Lower leg skin (tissue), 4 donors: ENCODE results near the gene CCM2. TPM values are rescaled to one million over a fixed set of nuclear protein-coding genes. Genes with fewer than 3 reads are reported as not detected.

Experiments
- DNase-seq, 2 donors: peaks; one replicate each; pipeline ENCODE4 v3.0.0-alpha.2; 2019; ENCODE audit warnings: low spot score in 2 of 2
- H3K4me3 ChIP-seq: fragments of 200-600 bp; sonication (generic); 2 replicates; pipeline ENCODE4 v1.5.1; 2017; ENCODE audit warnings: mild to moderate bottlenecking, low read depth; ENCODE audit not compliant: poor library complexity, severe bottlenecking
- CTCF ChIP-seq, 3 donors: fragments of 450-650 bp; IDR thresholded peaks; one replicate each; pipeline ENCODE4 v1.5.1; 2016; ENCODE audit warnings: antibody characterized with exemption in 3 of 3, mild to moderate bottlenecking in 3 of 3, moderate library complexity in 2 of 3
- POLR2A ChIP-seq, 2 donors: fragments of 450-650 bp; IDR thresholded peaks; one replicate each; pipeline ENCODE4 v1.6.1; 2016 to 2017; ENCODE audit warnings: antibody characterized with exemption in 2 of 2, mild to moderate bottlenecking in 1 of 2, moderate library complexity in 1 of 2
- WGBS, 2 donors: methylation state at CpG; one replicate each; pipeline ENCODE4 v1.1.5; 2018; 5-methylcytosine and 5-hydroxymethylcytosine counted together
- intact Hi-C: fragments of 100-400 bp; cut with DNase I; formaldehyde crosslinking; loops from one replicate; pipeline ENCODE4 v1.15.0; 2023; ENCODE audit warnings: low total_unique reads
- total RNA-seq, 4 donors: library from RNA; depleted of rRNA; stranded (reverse); fragments of >200 nt; gene quantifications; one replicate each; pipeline ENCODE4 v1.1.0, GENCODE V29; 2016

Gene CCM2
- total RNA-seq, 4 donors from 2014 or later: 25.1 to 45.7 (median 32.6) TPM

GRCh38 chr7:45082831-45083331 is 82.9 kb downstream of the CCM2 start:
- TF ChIP-seq CTCF (IDR thresholded peaks at IDR 0.05) (no peak), POLR2A (IDR thresholded peaks at IDR 0.05) (no peak)
- WGBS, 2 donors: 86 to 92% methylated on average over 10 of the region's 10 CpGs
- DNase-seq: no peak
- intact Hi-C loops: no loop called here
- no peak overlapping the region for H3K4me3 ChIP-seq

GRCh38 chr7:45084336-45084735 is 84.3 kb downstream of the CCM2 start:
- no peak for DNase-seq
- TF ChIP-seq CTCF (IDR thresholded peaks at IDR 0.05) (no peak), POLR2A (IDR thresholded peaks at IDR 0.05) (no peak)
- intact Hi-C loops: no loop called here
- no peak overlapping the region for H3K4me3 ChIP-seq
- 74 to 82% methylated on average over 5 of the region's 5 CpGs for WGBS, 2 donors

- no peak for TF ChIP-seq POLR2A (IDR thresholded peaks at IDR 0.05)
- TF ChIP-seq CTCF (IDR thresholded peaks at IDR 0.05): no peak
- no peak for DNase-seq
- 80 to 86% methylated on average over 13 to 24 of the region's 24 CpGs for WGBS, 2 donors
- intact Hi-C loops: no loop called here
- H3K4me3 ChIP-seq: no peak overlapping the region
These were observed 85.1 kb downstream of the CCM2 start for GRCh38 chr7:45084901-45085618.

- no peak for TF ChIP-seq CTCF (IDR thresholded peaks at IDR 0.05)
- TF ChIP-seq POLR2A (IDR thresholded peaks at IDR 0.05): no peak
- H3K4me3 ChIP-seq: no peak overlapping the region
- intact Hi-C loops: no loop called here
- DNase-seq: no peak
- WGBS, 2 donors: 86 to 91% methylated on average over 11 to 17 of the region's 23 CpGs
These were observed 85.7 kb downstream of the CCM2 start for GRCh38 chr7:45085619-45086200.

- 80 to 82% methylated on average over 14 to 15 of the region's 15 CpGs for WGBS, 2 donors
- intact Hi-C loops: no loop called here
- DNase-seq: no peak
- no peak overlapping the region for H3K4me3 ChIP-seq
- TF ChIP-seq CTCF (IDR thresholded peaks at IDR 0.05) (no peak), POLR2A (IDR thresholded peaks at IDR 0.05) (no peak)
These were observed 86.5 kb downstream of the CCM2 start for GRCh38 chr7:45086331-45087065.
